ENCODE results near the gene CTSZ.

The CTSZ gene

GRCh38 chr20:59019217-59019616 lies 12.2 kb upstream of the CTSZ start, which contains the start of gene TUBB1:
Gene TUBB1 (plus strand): TSS chr20:59019429. CDS start chr20:59019523, 94 bp downstream.
- no peak for DNase-seq (ENCODE audit: low spot score)
- in situ Hi-C loops (cut with MboI; ENCODE audit: low sequenced_read_pairs, unreplicated experiment), result no loop called here
- TF ChIP-seq CTCF (IDR thresholded peaks at IDR 0.05; ENCODE audit: borderline replicate concordance, control extremely low read depth, extremely low read depth, insufficient read depth, missing control alignments), result no peak

- TF ChIP-seq CTCF (IDR thresholded peaks at IDR 0.05; ENCODE audit: borderline replicate concordance, control extremely low read depth, extremely low read depth, insufficient read depth, missing control alignments), result no peak
- in situ Hi-C loops (cut with MboI; ENCODE audit: low sequenced_read_pairs, unreplicated experiment), result no loop called here
- DNase-seq (ENCODE audit: low spot score), result no peak
Observed at GRCh38 chr20:59018817-59019216, 11.8 kb upstream of the CTSZ start.

- in situ Hi-C loops (cut with MboI; ENCODE audit: low sequenced_read_pairs, unreplicated experiment), result no loop called here
- DNase-seq (ENCODE audit: low spot score), result no peak
- TF ChIP-seq CTCF (IDR thresholded peaks at IDR 0.05; ENCODE audit: borderline replicate concordance, control extremely low read depth, extremely low read depth, insufficient read depth, missing control alignments), result no peak
Observed at GRCh38 chr20:59017493-59018231, 10.6 kb upstream of the CTSZ start.

GRCh38 chr20:59016795-59017492 lies 9.9 kb upstream of the CTSZ start:
- in situ Hi-C loops (cut with MboI; ENCODE audit: low sequenced_read_pairs, unreplicated experiment), result no loop called here
- no peak for DNase-seq (ENCODE audit: low spot score)

GRCh38 chr20:59015812-59016711 lies 9.0 kb upstream of the CTSZ start:
- in situ Hi-C loops (cut with MboI; ENCODE audit: low sequenced_read_pairs, unreplicated experiment), result no loop called here
- TF ChIP-seq CTCF (IDR thresholded peaks at IDR 0.05; ENCODE audit: borderline replicate concordance, control extremely low read depth, extremely low read depth, insufficient read depth, missing control alignments), result no peak
- no peak for DNase-seq (ENCODE audit: low spot score)

More at GRCh38 chr20:59016795-59017492, 9.9 kb upstream of the CTSZ start:
- TF ChIP-seq CTCF (IDR thresholded peaks at IDR 0.05; ENCODE audit: borderline replicate concordance, control extremely low read depth, extremely low read depth, insufficient read depth, missing control alignments), result no peak

- in situ Hi-C loops (cut with MboI; ENCODE audit: low sequenced_read_pairs, unreplicated experiment), result no loop called here
- DNase-seq (ENCODE audit: low spot score), result no peak
- TF ChIP-seq CTCF (IDR thresholded peaks at IDR 0.05; ENCODE audit: borderline replicate concordance, control extremely low read depth, extremely low read depth, insufficient read depth, missing control alignments), result no peak
Observed at GRCh38 chr20:59015411-59015810, 8.4 kb upstream of the CTSZ start.

All from GM13976 (cell line).